Lower leg skin (tissue), 3 donors: Measurements from ENCODE around the gene GSTM1.
"Not testable (repeated sequence)": the region's sequence is repeated elsewhere in the genome, so short reads cannot be mapped to it uniquely, and the experiment has no call there.

ENCODE experiments used
- CTCF ChIP-seq, 3 donors: fragments of 450-650 bp; IDR thresholded peaks; one replicate each; pipeline ENCODE4 v1.5.1; 2016; ENCODE audit warnings: antibody characterized with exemption in 3 of 3, mild to moderate bottlenecking in 3 of 3, moderate library complexity in 2 of 3
- POLR2A ChIP-seq, 2 donors: fragments of 450-650 bp; IDR thresholded peaks; one replicate each; pipeline ENCODE4 v1.6.1; 2016 to 2017; ENCODE audit warnings: antibody characterized with exemption in 2 of 2, mild to moderate bottlenecking in 1 of 2, moderate library complexity in 1 of 2

- TF ChIP-seq POLR2A, CTCF (IDR thresholded peaks at IDR 0.05): not testable (repeated sequence)
These were observed 15.3 kb downstream of the GSTM1 start for GRCh38 chr1:109702940-109703339.
